HepG2 (cell line): ENCODE data around the gene LIPC. TPM values are rescaled to one million over a fixed set of nuclear protein-coding genes. Genes with fewer than 3 reads are reported as not detected.

Source experiments
- ATAC-seq: fragments of 200-7000 bp; cut with Tn5 transposase; 3 replicates; pipeline ENCODE4 v1.9.1; 2020; ENCODE audit warnings: mild to moderate bottlenecking, moderate library complexity
- BruUV-seq: library from RNA; stranded (reverse); fragments of 400-500 nt; replicated peaks from 2 replicates; lab custom pipeline; 2021; lab: Mats Ljungman, UMichigan
- CTCF ChIA-PET: fragments of 300-600 bp; formaldehyde crosslinking; extraction: SDS; loops from one replicate; lab custom pipeline; 2021; ENCODE audit warnings: low total read pairs, inconsistent platforms, low intra/inter-chr PET ratio; lab: Yijun Ruan, JAX
- POLR2A ChIA-PET: fragments of 350-600 bp; sonication (Branson Sonifier 250); formaldehyde crosslinking; loops from one replicate; lab custom pipeline; 2020; ENCODE audit warnings: antibody characterized with exemption, inconsistent platforms; lab: Yijun Ruan, JAX
- DNase-seq: peaks from one replicate; pipeline ENCODE4 v3.0.0-alpha.2; 2015; ENCODE audit warnings: low spot score
- FAIRE-seq: peaks from 3 replicates; lab custom pipeline; 2011; peaks lifted over from hg19 to GRCh38; lab: Jason Lieb, UNC
- H2AFZ ChIP-seq: one replicate; pipeline ENCODE4 v1.6.1; 2011; ENCODE audit warnings: low read length, inconsistent platforms
- H3K27ac ChIP-seq: fragments of 300-600 bp; 3 replicates; pipeline ENCODE4 v1.8.0; 2011; ENCODE audit warnings: mixed run types, mild to moderate bottlenecking, mixed read lengths, low read length, inconsistent platforms; ENCODE audit not compliant: insufficient read depth; ENCODE audit errors: extremely low read length
- H3K27me3 ChIP-seq, 2 experiments: fragments of 200-600 bp in 1 of 2; 2 replicates in 1 of 2; 3 replicates in 1 of 2; pipeline versions ENCODE4 v1.6.0 to v1.8.0; 2011; ENCODE audit warnings: low read length in 2 of 2, mild to moderate bottlenecking in 2 of 2, moderate library complexity in 2 of 2, inconsistent platforms in 1 of 2; ENCODE audit not compliant: insufficient read depth in 2 of 2, control insufficient read depth in 1 of 2
- H3K36me3 ChIP-seq, 2 experiments: fragments of 200-600 bp in 1 of 2; replicated peaks in 1 of 2; 2 replicates in 1 of 2; 3 replicates in 1 of 2; pipeline versions ENCODE4 v1.5.1 to v1.8.0; 2011; ENCODE audit warnings: low read length in 2 of 2, inconsistent platforms in 1 of 2; ENCODE audit not compliant: insufficient read depth in 2 of 2, control insufficient read depth in 1 of 2
- H3K4me1 ChIP-seq: 2 replicates; pipeline ENCODE4 v1.5.1; 2012; ENCODE audit warnings: low read length, inconsistent platforms; ENCODE audit not compliant: insufficient read depth
- H3K4me2 ChIP-seq: 2 replicates; pipeline ENCODE4 v1.6.0; 2011; ENCODE audit warnings: low read depth, low read length, inconsistent platforms
- H3K4me3 ChIP-seq, 3 experiments: fragments of 200-600 bp in 1 of 3; sonication (generic), shearing (Covaris generic) in 1 of 3; replicated peaks in 1 of 3; 2 replicates each; pipeline ENCODE4 v1.5.1; 2011 to 2016; ENCODE audit warnings: low read length in 3 of 3, inconsistent platforms in 2 of 3, low read depth in 2 of 3, mild to moderate bottlenecking in 2 of 3, control low read depth in 1 of 3, mixed read lengths in 1 of 3; ENCODE audit not compliant: insufficient read depth in 1 of 3
- H3K79me2 ChIP-seq: one replicate; pipeline ENCODE4 v1.6.1; 2011; ENCODE audit warnings: low read length, inconsistent platforms; ENCODE audit not compliant: insufficient read depth
- H3K9ac ChIP-seq: 2 replicates; pipeline ENCODE4 v1.6.0; 2011; ENCODE audit warnings: mild to moderate bottlenecking, low read depth, low read length, inconsistent platforms; ENCODE audit not compliant: insufficient read depth
- H3K9me3 ChIP-seq: 2 replicates; pipeline ENCODE4 v1.5.1; 2012; ENCODE audit warnings: mild to moderate bottlenecking, low read length
- H4K20me1 ChIP-seq: 2 replicates; pipeline ENCODE4 v1.6.0; 2011; ENCODE audit warnings: inconsistent platforms, mild to moderate bottlenecking, low read length, moderate library complexity; ENCODE audit not compliant: insufficient read depth
- ADNP ChIP-seq: sonication (generic); formaldehyde crosslinking; IDR thresholded peaks from 2 replicates; pipeline ENCODE4 v1.4.0; 2020; ENCODE audit warnings: missing genetic modification reagents
- CBX5 ChIP-seq: sonication (generic); formaldehyde crosslinking; IDR thresholded peaks from 2 replicates; pipeline ENCODE4 v1.4.0; 2020; ENCODE audit warnings: missing genetic modification reagents, borderline replicate concordance
- CHD2 ChIP-seq: IDR thresholded peaks from 2 replicates; pipeline ENCODE4 v1.6.1; 2011; ENCODE audit warnings: low read depth, low read length, improper control_type of control experiment
- IKZF1 ChIP-seq: fragments of 450-650 bp; IDR thresholded peaks from 2 replicates; pipeline ENCODE4 v1.7.1; 2016
- KAT7 ChIP-seq: IDR thresholded peaks from 2 replicates; pipeline ENCODE4 v1.6.1; 2018; ENCODE audit warnings: borderline replicate concordance, missing compliant biosample characterization
- MAFG ChIP-seq: sonication (generic); formaldehyde crosslinking; IDR thresholded peaks from 2 replicates; pipeline ENCODE4 v1.5.1; 2020; ENCODE audit warnings: mild to moderate bottlenecking, missing genetic modification reagents
- NR2C2 ChIP-seq: sonication (generic); formaldehyde crosslinking; IDR thresholded peaks from 2 replicates; pipeline ENCODE4 v1.4.0; 2020; ENCODE audit warnings: missing genetic modification reagents, mild to moderate bottlenecking, moderate library complexity, borderline replicate concordance
- SP5 ChIP-seq: IDR thresholded peaks from 2 replicates; pipeline ENCODE4 v1.6.1; 2016; ENCODE audit warnings: low read depth, borderline replicate concordance
- ZBTB21 ChIP-seq: sonication (generic); formaldehyde crosslinking; IDR thresholded peaks from 2 replicates; pipeline ENCODE4 v1.4.0; 2020; ENCODE audit warnings: missing genetic modification reagents
- ZBTB7A ChIP-seq: sonication (generic); formaldehyde crosslinking; IDR thresholded peaks from 2 replicates; pipeline ENCODE4 v1.8.0; 2022; ENCODE audit warnings: mild to moderate bottlenecking, missing genetic modification reagents
- ZNF329 ChIP-seq: sonication (generic); formaldehyde crosslinking; IDR thresholded peaks from 2 replicates; pipeline ENCODE4 v1.9.0; 2021; ENCODE audit warnings: low read depth, mild to moderate bottlenecking, missing genetic modification reagents
- ZNF552 ChIP-seq: sonication (generic); formaldehyde crosslinking; IDR thresholded peaks from 2 replicates; pipeline ENCODE4 v1.9.0; 2022; ENCODE audit warnings: missing genetic modification reagents, mild to moderate bottlenecking, borderline replicate concordance
- ZNF563 ChIP-seq: sonication (generic); formaldehyde crosslinking; IDR thresholded peaks from 2 replicates; pipeline ENCODE4 v1.8.0; 2022; ENCODE audit warnings: mild to moderate bottlenecking, moderate library complexity, missing genetic modification reagents
- ZNF776 ChIP-seq: sonication (generic); formaldehyde crosslinking; IDR thresholded peaks from 2 replicates; pipeline ENCODE4 v1.4.0; 2020; ENCODE audit warnings: mild to moderate bottlenecking, missing genetic modification reagents
- WGBS: methylation state at CpG from one replicate; pipeline ENCODE4 v1.1.6; 2017; ENCODE audit warnings: low lambda C conversion rate; 5-methylcytosine and 5-hydroxymethylcytosine counted together
- in situ Hi-C: cut with HindIII; loops from 2 replicates; pipeline ENCODE4 v1.10.0; 2017; ENCODE audit warnings: low pct_unique_long_range_greater_than_20kb; ENCODE audit not compliant: extremely low pct_ligation_motif_present
- intact Hi-C: fragments of 100-400 bp; cut with micrococcal nuclease; formaldehyde crosslinking; loops from one replicate; pipeline ENCODE4 v1.10.0; 2022; ENCODE audit not compliant: unreplicated experiment
- polyA plus RNA-seq, 8 experiments: library from polyadenylated mRNA; depleted of rRNA in 3 of 8; stranded (reverse) in 7 of 8; unstranded in 1 of 8; fragments of >200 nt; fragmentation: Illumina TruSeq in 4 of 8; extraction: Trizol in 4 of 8; gene quantifications; 2 replicates each; pipeline versions ENCODE4 v1.2.1 to v1.2.3, GENCODE V29; 2011 to 2016; ENCODE audit warnings: low read depth in 4 of 8, missing spikeins in 1 of 8, mixed read lengths in 1 of 8; ENCODE audit not compliant: insufficient read depth in 1 of 8
- total RNA-seq, 5 experiments: library from RNA; depleted of rRNA; stranded (reverse); fragments of >200 nt; fragmentation: Illumina TruSeq; extraction: Trizol; gene quantifications; 2 replicates each; pipeline ENCODE4 v1.2.3, GENCODE V29; 2016; ENCODE audit warnings: low read depth in 1 of 5

The LIPC gene
- total and polyA plus RNA-seq, 2 of the 13 experiments (the other 11 are each of a cell fraction or from before 2014, with no cell fraction given): 26.0 to 38.0 TPM

DNA sequence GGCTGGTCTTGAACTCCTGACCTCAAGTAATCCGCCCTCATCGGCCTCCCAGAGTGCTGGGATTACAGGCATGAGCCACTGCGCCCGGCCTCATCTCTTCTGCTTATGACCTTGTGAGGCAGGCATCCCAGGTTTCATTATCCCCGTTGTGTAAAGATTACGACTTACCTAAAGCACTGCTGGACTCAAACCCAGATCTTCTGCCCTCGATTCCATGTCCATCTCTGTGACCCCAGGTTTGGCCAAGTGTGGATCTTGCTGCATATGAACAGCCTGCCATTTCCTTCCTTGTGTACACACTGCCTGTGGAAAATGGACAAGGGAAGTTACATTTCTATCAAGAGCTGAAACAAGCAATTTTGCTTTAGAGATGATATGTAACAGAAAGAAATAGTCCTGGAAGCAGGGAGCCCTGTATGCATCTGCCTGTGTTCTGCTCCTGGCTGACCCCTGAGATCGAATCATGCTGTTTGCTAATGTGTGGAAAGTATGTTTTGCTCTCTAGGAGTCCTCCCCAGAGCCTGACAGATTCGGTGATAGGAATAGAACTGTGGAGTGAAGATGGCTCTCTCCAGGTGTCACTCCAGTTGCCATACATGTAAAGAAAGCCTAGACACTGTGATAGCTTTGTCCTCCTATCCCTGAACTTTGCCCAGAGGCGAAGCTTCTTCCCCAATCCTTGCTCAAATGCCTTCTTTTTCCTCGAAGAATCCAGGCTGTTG, 11.8 kb upstream of the LIPC start (continued):
- TF ChIP-seq CHD2 (no peak), ADNP (no peak), NR2C2 (CRISPR knock-in tag) (no peak)

DNA sequence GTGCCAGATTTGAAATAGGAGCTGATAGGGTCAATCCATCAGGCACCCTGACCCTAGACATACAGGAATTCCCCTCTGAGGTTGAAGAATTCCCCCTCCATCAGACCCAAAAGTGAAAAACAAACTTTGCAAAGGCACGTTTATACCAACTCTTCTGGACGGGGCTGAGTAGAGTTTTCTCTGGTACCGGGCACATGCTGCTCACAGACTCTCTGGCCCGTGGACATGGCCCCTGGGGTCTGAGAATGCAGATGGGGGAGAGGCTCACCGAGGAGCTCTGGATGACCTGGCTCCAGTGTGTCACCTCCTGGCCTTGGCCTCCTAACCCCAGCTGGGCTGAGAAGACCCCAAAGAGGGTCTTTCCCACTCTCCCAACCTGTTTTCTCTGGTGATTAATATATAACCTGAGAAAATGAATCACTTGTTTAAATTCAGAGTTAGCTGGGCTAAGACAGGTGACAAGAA, 11.2 kb upstream of the LIPC start:
- DNase-seq (no peak), ATAC-seq (peak; percentile 69)
- intact Hi-C loops: no loop called here

More for the DNA sequence above, 11.2 kb upstream of the LIPC start:
- H2AFZ ChIP-seq: peak overlapping the region; percentile 25
- no peak overlapping the region for H3K27ac ChIP-seq
- H3K9me3 ChIP-seq: no peaks in the 10 kb centered on the region
- ChIA-PET CTCF (no interaction called here), POLR2A (interaction anchor here (0.8 to 1.1 kb wide), 2 partner anchors 87 to 90 kb away, joined by 3 read pairs; no protein-coding TSS in a partner anchor)
- peak overlapping the region in 1 of 3 experiments; percentile 8; a peak in 1 of 6 replicates for H3K4me3 ChIP-seq
- H3K27me3 ChIP-seq: no peaks in the 10 kb centered on the region; a peak in 1 of 5 replicates
- FAIRE-seq: no peak
- no peaks in the 10 kb centered on the region for H3K79me2 ChIP-seq
- in situ Hi-C loops: no loop called here
- H3K4me2 ChIP-seq: peak overlapping the region; percentile 66
- H4K20me1 ChIP-seq: no peaks in the 10 kb centered on the region
- no peaks in the 10 kb centered on the region for H3K36me3 ChIP-seq
- H3K4me1 ChIP-seq: peaks cover 44% of the 10 kb centered on the region
- WGBS: 2% methylated on average over 5 of the region's 5 CpGs
- no TSS peak for BruUV-seq
- TF ChIP-seq ZNF776 (CRISPR knock-in tag) (no peak), IKZF1 (no peak), ZBTB7A (CRISPR knock-in tag) (no peak), ZBTB21 (no peak), ZNF563 (no peak), CBX5 (CRISPR knock-in tag) (no peak), MAFG (no peak), SP5 (CRISPR knock-in tag) (no peak), ZNF329 (CRISPR knock-in tag) (no peak), KAT7 (CRISPR knock-in tag) (no peak), ZNF552 (no peak)
- H3K9ac ChIP-seq: no peak overlapping the region
